Retina (tissue), 1 donor: Measurements from ENCODE around the gene FMN2.
"Not testable (repeated sequence)": the region's sequence is repeated elsewhere in the genome, so short reads cannot be mapped to it uniquely, and the experiment has no call there.

ENCODE experiments used
- DNase-seq: peaks from one replicate; pipeline ENCODE4 v3.0.0-alpha.2; 2016

FMN2 gene

GRCh38 chr1:240387051-240387450 is 295.4 kb downstream of the FMN2 start:
- no peak for DNase-seq

- no peak for DNase-seq
Measured at GRCh38 chr1:240391660-240392260, 300.1 kb downstream of the FMN2 start.

- DNase-seq = no peak
Measured at GRCh38 chr1:240394353-240394752, 302.7 kb downstream of the FMN2 start.

GRCh38 chr1:240395336-240395735 is 303.7 kb downstream of the FMN2 start:
- DNase-seq = no peak

- DNase-seq = no peak
Measured at GRCh38 chr1:240399381-240399780, 307.7 kb downstream of the FMN2 start.

GRCh38 chr1:240401731-240402130 is 310.0 kb downstream of the FMN2 start:
- DNase-seq = no peak

- no peak for DNase-seq
Measured at GRCh38 chr1:240402326-240402725, 310.6 kb downstream of the FMN2 start.

- no peak for DNase-seq
Measured at GRCh38 chr1:240404286-240404685, 312.6 kb downstream of the FMN2 start.

GRCh38 chr1:240405751-240406150 is 314.1 kb downstream of the FMN2 start:
- DNase-seq = no peak

GRCh38 chr1:240407407-240407806 is 315.7 kb downstream of the FMN2 start:
- DNase-seq = no peak

GRCh38 chr1:240409615-240410014 is 317.9 kb downstream of the FMN2 start:
- no peak for DNase-seq

GRCh38 chr1:240413732-240414131 is 322.0 kb downstream of the FMN2 start:
- DNase-seq = no peak

GRCh38 chr1:240414237-240414636 is 322.6 kb downstream of the FMN2 start:
- no peak for DNase-seq

GRCh38 chr1:240415011-240415410 is 323.3 kb downstream of the FMN2 start:
- not testable (repeated sequence) for DNase-seq

GRCh38 chr1:240415532-240415931 is 323.8 kb downstream of the FMN2 start:
- DNase-seq = no peak

- no peak for DNase-seq
Measured at GRCh38 chr1:240417317-240417716, 325.6 kb downstream of the FMN2 start.

- no peak for DNase-seq
Measured at GRCh38 chr1:240420766-240421165, 329.1 kb downstream of the FMN2 start.

- DNase-seq = no peak
Measured at GRCh38 chr1:240423246-240423924, 331.7 kb downstream of the FMN2 start.

- no peak for DNase-seq
Measured at GRCh38 chr1:240424740-240425464, 333.2 kb downstream of the FMN2 start.

- DNase-seq = no peak
Measured at GRCh38 chr1:240426051-240426450, 334.4 kb downstream of the FMN2 start.

GRCh38 chr1:240435996-240436566 is 344.4 kb downstream of the FMN2 start:
- no peak for DNase-seq

GRCh38 chr1:240441669-240442068 is 350.0 kb downstream of the FMN2 start:
- no peak for DNase-seq

- no peak for DNase-seq
Measured at GRCh38 chr1:240445369-240445768, 353.7 kb downstream of the FMN2 start.
